HepG2 (cell line): ENCODE results near the gene MAP1B. TPM values are rescaled to one million over a fixed set of nuclear protein-coding genes. Genes with fewer than 3 reads are reported as not detected.

Experiments
- ATAC-seq: fragments of 200-7000 bp; cut with Tn5 transposase; 3 replicates; pipeline ENCODE4 v1.9.1; 2020; ENCODE audit warnings: mild to moderate bottlenecking, moderate library complexity
- BruUV-seq: library from RNA; stranded (reverse); fragments of 400-500 nt; replicated peaks from 2 replicates; lab custom pipeline; 2021; lab: Mats Ljungman, UMichigan
- CTCF ChIA-PET: fragments of 300-600 bp; formaldehyde crosslinking; extraction: SDS; loops from one replicate; lab custom pipeline; 2021; ENCODE audit warnings: low total read pairs, inconsistent platforms, low intra/inter-chr PET ratio; lab: Yijun Ruan, JAX
- POLR2A ChIA-PET: fragments of 350-600 bp; sonication (Branson Sonifier 250); formaldehyde crosslinking; loops from one replicate; lab custom pipeline; 2020; ENCODE audit warnings: antibody characterized with exemption, inconsistent platforms; lab: Yijun Ruan, JAX
- DNase-seq: peaks from one replicate; pipeline ENCODE4 v3.0.0-alpha.2; 2015; ENCODE audit warnings: low spot score
- FAIRE-seq: peaks from 3 replicates; lab custom pipeline; 2011; peaks lifted over from hg19 to GRCh38; lab: Jason Lieb, UNC
- H2AFZ ChIP-seq: one replicate; pipeline ENCODE4 v1.6.1; 2011; ENCODE audit warnings: low read length, inconsistent platforms
- H3K27ac ChIP-seq: fragments of 300-600 bp; 3 replicates; pipeline ENCODE4 v1.8.0; 2011; ENCODE audit warnings: mixed run types, mild to moderate bottlenecking, mixed read lengths, low read length, inconsistent platforms; ENCODE audit not compliant: insufficient read depth; ENCODE audit errors: extremely low read length
- H3K27me3 ChIP-seq, 2 experiments: fragments of 200-600 bp in 1 of 2; 2 replicates in 1 of 2; 3 replicates in 1 of 2; pipeline versions ENCODE4 v1.6.0 to v1.8.0; 2011; ENCODE audit warnings: low read length in 2 of 2, mild to moderate bottlenecking in 2 of 2, moderate library complexity in 2 of 2, inconsistent platforms in 1 of 2; ENCODE audit not compliant: insufficient read depth in 2 of 2, control insufficient read depth in 1 of 2
- H3K36me3 ChIP-seq, 2 experiments: fragments of 200-600 bp in 1 of 2; replicated peaks in 1 of 2; 2 replicates in 1 of 2; 3 replicates in 1 of 2; pipeline versions ENCODE4 v1.5.1 to v1.8.0; 2011; ENCODE audit warnings: low read length in 2 of 2, inconsistent platforms in 1 of 2; ENCODE audit not compliant: insufficient read depth in 2 of 2, control insufficient read depth in 1 of 2
- H3K4me1 ChIP-seq: 2 replicates; pipeline ENCODE4 v1.5.1; 2012; ENCODE audit warnings: low read length, inconsistent platforms; ENCODE audit not compliant: insufficient read depth
- H3K4me2 ChIP-seq: 2 replicates; pipeline ENCODE4 v1.6.0; 2011; ENCODE audit warnings: low read depth, low read length, inconsistent platforms
- H3K4me3 ChIP-seq, 3 experiments: fragments of 200-600 bp in 1 of 3; sonication (generic), shearing (Covaris generic) in 1 of 3; replicated peaks in 1 of 3; 2 replicates each; pipeline ENCODE4 v1.5.1; 2011 to 2016; ENCODE audit warnings: low read length in 3 of 3, inconsistent platforms in 2 of 3, low read depth in 2 of 3, mild to moderate bottlenecking in 2 of 3, control low read depth in 1 of 3, mixed read lengths in 1 of 3; ENCODE audit not compliant: insufficient read depth in 1 of 3
- H3K79me2 ChIP-seq: one replicate; pipeline ENCODE4 v1.6.1; 2011; ENCODE audit warnings: low read length, inconsistent platforms; ENCODE audit not compliant: insufficient read depth
- H3K9ac ChIP-seq: 2 replicates; pipeline ENCODE4 v1.6.0; 2011; ENCODE audit warnings: mild to moderate bottlenecking, low read depth, low read length, inconsistent platforms; ENCODE audit not compliant: insufficient read depth
- H3K9me3 ChIP-seq: 2 replicates; pipeline ENCODE4 v1.5.1; 2012; ENCODE audit warnings: mild to moderate bottlenecking, low read length
- H4K20me1 ChIP-seq: 2 replicates; pipeline ENCODE4 v1.6.0; 2011; ENCODE audit warnings: inconsistent platforms, mild to moderate bottlenecking, low read length, moderate library complexity; ENCODE audit not compliant: insufficient read depth
- ETV6 ChIP-seq: sonication (generic); formaldehyde crosslinking; conservative IDR thresholded peaks from 2 replicates; pipeline ENCODE4 v1.4.0; 2020; ENCODE audit warnings: missing genetic modification reagents
- KDM5A ChIP-seq: fragments of 200-600 bp; sonication (generic); IDR thresholded peaks from 2 replicates; pipeline ENCODE4 v1.7.0; 2018; ENCODE audit warnings: antibody characterized with exemption, mild to moderate bottlenecking, low read length, borderline replicate concordance
- MED1 ChIP-seq: sonication (generic); formaldehyde crosslinking; IDR thresholded peaks from 2 replicates; pipeline ENCODE4 v1.4.0; 2020; ENCODE audit warnings: missing genetic modification reagents
- REPIN1 ChIP-seq: sonication (generic); formaldehyde crosslinking; IDR thresholded peaks from 2 replicates; pipeline ENCODE4 v1.8.0; 2022; ENCODE audit warnings: missing genetic modification reagents, low read depth, mild to moderate bottlenecking, borderline replicate concordance
- SP140L ChIP-seq: sonication (generic); formaldehyde crosslinking; IDR thresholded peaks from 2 replicates; pipeline ENCODE4 v1.4.0; 2020; ENCODE audit warnings: missing genetic modification reagents, borderline replicate concordance
- ZNF547 ChIP-seq: sonication (generic); formaldehyde crosslinking; IDR thresholded peaks from 2 replicates; pipeline ENCODE4 v1.5.1; 2020; ENCODE audit warnings: mild to moderate bottlenecking, missing genetic modification reagents
- WGBS: methylation state at CpG from one replicate; pipeline ENCODE4 v1.1.6; 2017; ENCODE audit warnings: low lambda C conversion rate; 5-methylcytosine and 5-hydroxymethylcytosine counted together
- in situ Hi-C: cut with HindIII; loops from 2 replicates; pipeline ENCODE4 v1.10.0; 2017; ENCODE audit warnings: low pct_unique_long_range_greater_than_20kb; ENCODE audit not compliant: extremely low pct_ligation_motif_present
- intact Hi-C: fragments of 100-400 bp; cut with micrococcal nuclease; formaldehyde crosslinking; loops from one replicate; pipeline ENCODE4 v1.10.0; 2022; ENCODE audit not compliant: unreplicated experiment
- polyA plus RNA-seq, 8 experiments: library from polyadenylated mRNA; depleted of rRNA in 3 of 8; stranded (reverse) in 7 of 8; unstranded in 1 of 8; fragments of >200 nt; fragmentation: Illumina TruSeq in 4 of 8; extraction: Trizol in 4 of 8; gene quantifications; 2 replicates each; pipeline versions ENCODE4 v1.2.1 to v1.2.3, GENCODE V29; 2011 to 2016; ENCODE audit warnings: low read depth in 4 of 8, missing spikeins in 1 of 8, mixed read lengths in 1 of 8; ENCODE audit not compliant: insufficient read depth in 1 of 8
- total RNA-seq, 5 experiments: library from RNA; depleted of rRNA; stranded (reverse); fragments of >200 nt; fragmentation: Illumina TruSeq; extraction: Trizol; gene quantifications; 2 replicates each; pipeline ENCODE4 v1.2.3, GENCODE V29; 2016; ENCODE audit warnings: low read depth in 1 of 5
- TF ChIP-seq, protein P1 (sequence below): sonication (generic); formaldehyde crosslinking; IDR thresholded peaks from 2 replicates; pipeline ENCODE4 v1.4.0; 2020; ENCODE audit warnings: missing genetic modification reagents
- TF ChIP-seq, protein P2 (sequence below): sonication (generic); formaldehyde crosslinking; IDR thresholded peaks from 2 replicates; pipeline ENCODE4 v1.5.0; 2020; ENCODE audit warnings: mild to moderate bottlenecking, missing genetic modification reagents, moderate library complexity
- TF ChIP-seq, protein P3 (sequence below): IDR thresholded peaks from 2 replicates; pipeline ENCODE4 v1.6.1; 2016

The MAP1B gene
- total and polyA plus RNA-seq, 2 of the 13 experiments (the other 11 are each of a cell fraction or from before 2014, with no cell fraction given): 3.3 to 6.2 TPM

DNA sequence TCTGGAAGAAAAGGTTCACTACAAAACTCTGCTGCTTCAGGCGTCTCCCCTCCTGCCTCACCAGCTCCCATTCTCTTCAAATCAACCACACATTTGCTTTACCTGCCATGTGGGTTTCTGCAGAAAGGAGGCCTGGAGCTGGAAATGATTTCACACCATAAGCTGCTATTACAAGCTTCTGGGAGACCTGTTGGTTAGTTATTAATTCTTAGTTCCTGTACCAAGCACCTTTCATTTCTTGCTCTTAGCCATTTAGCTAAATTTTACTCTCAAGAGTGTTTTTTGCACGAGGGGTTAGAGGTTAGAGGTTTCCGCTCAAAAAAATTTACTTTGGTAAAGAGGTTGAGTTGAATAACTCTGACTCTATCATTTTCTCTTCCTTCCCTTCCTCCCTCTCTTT lies 70.3 kb downstream of the MAP1B start:
- ChIA-PET POLR2A (no interaction called here), CTCF (no interaction called here)
- H2AFZ ChIP-seq: no peak overlapping the region
- no peak overlapping the region for H3K9ac ChIP-seq
- FAIRE-seq: no peak
- H3K36me3 ChIP-seq: no peaks in the 10 kb centered on the region
- BruUV-seq: no TSS peak
- no peaks in the 10 kb centered on the region for H3K4me1 ChIP-seq
- intact Hi-C loops (loop anchor here (5.0 kb wide), 1 partner anchor 510 kb away; no protein-coding TSS in a partner anchor), in situ Hi-C loops (no loop called here)
- WGBS: 71% methylated on average over 3 of the region's 3 CpGs
- no peaks in the 10 kb centered on the region for H3K9me3 ChIP-seq
- no peak overlapping the region for H3K4me3 ChIP-seq
- no peaks in the 10 kb centered on the region for H4K20me1 ChIP-seq
- H3K27ac ChIP-seq: no peak overlapping the region
- ATAC-seq: no peak
- TF ChIP-seq MED1 (CRISPR knock-in tag): no peak
- no peak overlapping the region for H3K4me2 ChIP-seq
- DNase-seq: no peak
- H3K79me2 ChIP-seq: no peaks in the 10 kb centered on the region
- H3K27me3 ChIP-seq: no peaks in the 10 kb centered on the region

DNA sequence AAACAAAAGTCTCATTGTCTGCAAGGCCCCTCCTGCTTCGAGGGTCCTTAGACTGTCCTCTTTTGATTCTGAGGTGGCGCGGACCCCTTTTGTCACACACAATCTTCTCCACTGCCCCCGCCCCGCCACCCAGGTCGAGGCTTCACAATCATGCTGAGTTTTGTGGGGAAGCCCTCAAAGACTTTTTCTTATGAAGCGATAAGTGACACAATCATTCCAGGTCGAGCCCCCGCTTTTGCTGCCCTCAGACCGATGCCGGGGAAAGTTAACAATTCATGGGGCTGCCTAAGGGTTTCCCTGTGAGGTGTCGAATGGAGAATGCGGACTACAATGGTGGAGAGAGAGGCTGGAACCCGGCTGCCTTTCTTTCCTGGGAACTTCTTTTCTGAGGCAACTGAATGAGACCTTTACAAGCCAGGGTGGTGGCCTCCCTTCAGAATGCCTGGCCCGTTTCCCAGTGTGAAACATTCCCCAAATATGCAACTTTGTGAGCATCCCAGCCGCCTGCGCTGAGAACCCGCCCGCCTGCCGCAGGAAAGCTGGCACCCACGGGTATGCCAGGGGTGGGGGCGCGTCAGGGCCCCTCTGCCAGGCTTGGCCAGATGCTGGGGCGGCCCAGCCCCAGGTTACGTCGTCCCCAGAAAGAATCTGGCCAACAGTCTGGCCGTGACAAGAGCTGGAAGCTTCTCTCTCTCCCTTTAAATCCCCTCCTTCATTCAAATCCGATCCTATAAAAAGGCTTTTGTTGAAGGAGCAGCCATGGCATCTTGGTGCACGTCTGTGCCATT lies 71.9 kb downstream of the MAP1B start:
- 77% methylated on average over 24 of the region's 29 CpGs for WGBS
- Histone ChIP-seq H3K79me2 (no peaks in the 10 kb centered on the region), H3K4me3 (no peak overlapping the region), H3K27me3 (no peaks in the 10 kb centered on the region), H3K9me3 (no peaks in the 10 kb centered on the region), H3K4me2 (no peak overlapping the region), H3K9ac (no peak overlapping the region), H4K20me1 (no peaks in the 10 kb centered on the region), H3K36me3 (no peaks in the 10 kb centered on the region), H2AFZ (no peak overlapping the region), H3K27ac (no peak overlapping the region), H3K4me1 (no peaks in the 10 kb centered on the region)
- ATAC-seq (no peak), DNase-seq (no peak), FAIRE-seq (no peak)
- ChIA-PET CTCF (no interaction called here), POLR2A (no interaction called here)
- intact Hi-C loops: loop anchor here (5.0 kb wide), 1 partner anchor 508 kb away; no protein-coding TSS in a partner anchor
- in situ Hi-C loops: no loop called here
- no TSS peak for BruUV-seq
- TF ChIP-seq KDM5A (no peak), ZNF547 (CRISPR knock-in tag) (no peak), REPIN1 (no peak), ETV6 (CRISPR knock-in tag) (no peak), SP140L (CRISPR knock-in tag) (no peak)
- TF ChIP-seq, protein P1, sequence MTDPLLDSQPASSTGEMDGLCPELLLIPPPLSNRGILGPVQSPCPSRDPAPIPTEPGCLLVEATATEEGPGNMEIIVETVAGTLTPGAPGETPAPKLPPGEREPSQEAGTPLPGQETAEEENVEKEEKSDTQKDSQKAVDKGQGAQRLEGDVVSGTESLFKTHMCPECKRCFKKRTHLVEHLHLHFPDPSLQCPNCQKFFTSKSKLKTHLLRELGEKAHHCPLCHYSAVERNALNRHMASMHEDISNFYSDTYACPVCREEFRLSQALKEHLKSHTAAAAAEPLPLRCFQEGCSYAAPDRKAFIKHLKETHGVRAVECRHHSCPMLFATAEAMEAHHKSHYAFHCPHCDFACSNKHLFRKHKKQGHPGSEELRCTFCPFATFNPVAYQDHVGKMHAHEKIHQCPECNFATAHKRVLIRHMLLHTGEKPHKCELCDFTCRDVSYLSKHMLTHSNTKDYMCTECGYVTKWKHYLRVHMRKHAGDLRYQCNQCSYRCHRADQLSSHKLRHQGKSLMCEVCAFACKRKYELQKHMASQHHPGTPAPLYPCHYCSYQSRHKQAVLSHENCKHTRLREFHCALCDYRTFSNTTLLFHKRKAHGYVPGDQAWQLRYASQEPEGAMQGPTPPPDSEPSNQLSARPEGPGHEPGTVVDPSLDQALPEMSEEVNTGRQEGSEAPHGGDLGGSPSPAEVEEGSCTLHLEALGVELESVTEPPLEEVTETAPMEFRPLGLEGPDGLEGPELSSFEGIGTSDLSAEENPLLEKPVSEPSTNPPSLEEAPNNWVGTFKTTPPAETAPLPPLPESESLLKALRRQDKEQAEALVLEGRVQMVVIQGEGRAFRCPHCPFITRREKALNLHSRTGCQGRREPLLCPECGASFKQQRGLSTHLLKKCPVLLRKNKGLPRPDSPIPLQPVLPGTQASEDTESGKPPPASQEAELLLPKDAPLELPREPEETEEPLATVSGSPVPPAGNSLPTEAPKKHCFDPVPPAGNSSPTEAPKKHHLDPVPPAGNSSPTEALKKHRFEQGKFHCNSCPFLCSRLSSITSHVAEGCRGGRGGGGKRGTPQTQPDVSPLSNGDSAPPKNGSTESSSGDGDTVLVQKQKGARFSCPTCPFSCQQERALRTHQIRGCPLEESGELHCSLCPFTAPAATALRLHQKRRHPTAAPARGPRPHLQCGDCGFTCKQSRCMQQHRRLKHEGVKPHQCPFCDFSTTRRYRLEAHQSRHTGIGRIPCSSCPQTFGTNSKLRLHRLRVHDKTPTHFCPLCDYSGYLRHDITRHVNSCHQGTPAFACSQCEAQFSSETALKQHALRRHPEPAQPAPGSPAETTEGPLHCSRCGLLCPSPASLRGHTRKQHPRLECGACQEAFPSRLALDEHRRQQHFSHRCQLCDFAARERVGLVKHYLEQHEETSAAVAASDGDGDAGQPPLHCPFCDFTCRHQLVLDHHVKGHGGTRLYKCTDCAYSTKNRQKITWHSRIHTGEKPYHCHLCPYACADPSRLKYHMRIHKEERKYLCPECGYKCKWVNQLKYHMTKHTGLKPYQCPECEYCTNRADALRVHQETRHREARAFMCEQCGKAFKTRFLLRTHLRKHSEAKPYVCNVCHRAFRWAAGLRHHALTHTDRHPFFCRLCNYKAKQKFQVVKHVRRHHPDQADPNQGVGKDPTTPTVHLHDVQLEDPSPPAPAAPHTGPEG: no peak
- TF ChIP-seq, protein P2, sequence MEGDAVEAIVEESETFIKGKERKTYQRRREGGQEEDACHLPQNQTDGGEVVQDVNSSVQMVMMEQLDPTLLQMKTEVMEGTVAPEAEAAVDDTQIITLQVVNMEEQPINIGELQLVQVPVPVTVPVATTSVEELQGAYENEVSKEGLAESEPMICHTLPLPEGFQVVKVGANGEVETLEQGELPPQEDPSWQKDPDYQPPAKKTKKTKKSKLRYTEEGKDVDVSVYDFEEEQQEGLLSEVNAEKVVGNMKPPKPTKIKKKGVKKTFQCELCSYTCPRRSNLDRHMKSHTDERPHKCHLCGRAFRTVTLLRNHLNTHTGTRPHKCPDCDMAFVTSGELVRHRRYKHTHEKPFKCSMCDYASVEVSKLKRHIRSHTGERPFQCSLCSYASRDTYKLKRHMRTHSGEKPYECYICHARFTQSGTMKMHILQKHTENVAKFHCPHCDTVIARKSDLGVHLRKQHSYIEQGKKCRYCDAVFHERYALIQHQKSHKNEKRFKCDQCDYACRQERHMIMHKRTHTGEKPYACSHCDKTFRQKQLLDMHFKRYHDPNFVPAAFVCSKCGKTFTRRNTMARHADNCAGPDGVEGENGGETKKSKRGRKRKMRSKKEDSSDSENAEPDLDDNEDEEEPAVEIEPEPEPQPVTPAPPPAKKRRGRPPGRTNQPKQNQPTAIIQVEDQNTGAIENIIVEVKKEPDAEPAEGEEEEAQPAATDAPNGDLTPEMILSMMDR (CRISPR knock-in tag): no peak
- TF ChIP-seq, protein P3, sequence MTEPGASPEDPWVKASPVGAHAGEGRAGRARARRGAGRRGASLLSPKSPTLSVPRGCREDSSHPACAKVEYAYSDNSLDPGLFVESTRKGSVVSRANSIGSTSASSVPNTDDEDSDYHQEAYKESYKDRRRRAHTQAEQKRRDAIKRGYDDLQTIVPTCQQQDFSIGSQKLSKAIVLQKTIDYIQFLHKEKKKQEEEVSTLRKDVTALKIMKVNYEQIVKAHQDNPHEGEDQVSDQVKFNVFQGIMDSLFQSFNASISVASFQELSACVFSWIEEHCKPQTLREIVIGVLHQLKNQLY (CRISPR knock-in tag): no peak
